SU-DHL-6 (cell line): Measurements from ENCODE around the gene CHST2.

Experiments used
- CTCF ChIP-seq: fragments of 200-600 bp; sonication (generic); IDR thresholded peaks from one replicate; pipeline ENCODE4 v1.5.1; 2017; ENCODE audit warnings: antibody characterized with exemption, mild to moderate bottlenecking, low read length, moderate library complexity; ENCODE audit not compliant: insufficient read depth, poor library complexity, severe bottlenecking
- EZH2phosphoT487 ChIP-seq: fragments of 200-600 bp; sonication (generic), shearing (Covaris generic); conservative IDR thresholded peaks from 2 replicates; pipeline ENCODE4 v1.6.1; 2018; ENCODE audit warnings: mild to moderate bottlenecking, antibody characterized with exemption, low read length, moderate library complexity, mixed read lengths

DNA sequence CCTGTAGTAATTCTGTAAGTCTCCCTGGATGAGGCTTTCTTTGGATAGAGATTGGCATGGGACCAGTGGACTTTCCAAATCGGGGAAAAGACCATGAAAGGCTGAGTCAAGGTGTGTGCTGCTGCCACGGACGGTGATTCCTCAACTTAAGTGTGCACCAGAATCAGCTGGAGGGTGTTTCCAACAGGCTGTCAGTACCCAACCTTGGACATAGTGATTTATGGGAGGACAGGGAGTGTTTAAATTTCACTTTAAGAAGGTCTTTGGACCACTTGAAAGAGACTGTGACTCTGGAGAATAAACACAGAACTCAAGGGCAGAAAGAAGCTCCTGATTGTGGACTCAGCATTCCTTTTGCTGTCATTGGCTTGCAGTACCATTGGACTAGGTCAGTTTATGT lies 20.4 kb upstream of the CHST2 start:
- TF ChIP-seq CTCF (no peak), EZH2phosphoT487 (no peak)
